GM15510 (cell line): Measurements from ENCODE around the gene SRD5A2.

Experiments
- POLR2A ChIP-seq: IDR thresholded peaks from 3 replicates; pipeline ENCODE4 v1.6.1; 2011; ENCODE audit warnings: borderline replicate concordance; ENCODE audit not compliant: insufficient read length; ENCODE audit errors: extremely low read depth

Gene SRD5A2

GRCh38 chr2:31555967-31556706 lies 24.6 kb downstream of the SRD5A2 start:
- TF ChIP-seq POLR2A = no peak

- no peak for TF ChIP-seq POLR2A
Measured at GRCh38 chr2:31553362-31553761, 27.4 kb downstream of the SRD5A2 start.

- TF ChIP-seq POLR2A = no peak
Measured at GRCh38 chr2:31547485-31547884, 33.3 kb downstream of the SRD5A2 start.

GRCh38 chr2:31541853-31542252 lies 38.9 kb downstream of the SRD5A2 start:
- TF ChIP-seq POLR2A = no peak

GRCh38 chr2:31539505-31539904 lies 41.2 kb downstream of the SRD5A2 start:
- TF ChIP-seq POLR2A = no peak

GRCh38 chr2:31535768-31536167 lies 45.0 kb downstream of the SRD5A2 start:
- no peak for TF ChIP-seq POLR2A

GRCh38 chr2:31534636-31535035 lies 46.1 kb downstream of the SRD5A2 start:
- no peak for TF ChIP-seq POLR2A

GRCh38 chr2:31533036-31533435 lies 47.7 kb downstream of the SRD5A2 start:
- TF ChIP-seq POLR2A = no peak

- no peak for TF ChIP-seq POLR2A
Measured at GRCh38 chr2:31531101-31531500, 49.6 kb downstream of the SRD5A2 start.

GRCh38 chr2:31529256-31529655 lies 51.5 kb downstream of the SRD5A2 start:
- no peak for TF ChIP-seq POLR2A

GRCh38 chr2:31528823-31529222 lies 51.9 kb downstream of the SRD5A2 start:
- TF ChIP-seq POLR2A = no peak

GRCh38 chr2:31526946-31527732 lies 53.6 kb downstream of the SRD5A2 start:
- no peak for TF ChIP-seq POLR2A

- TF ChIP-seq POLR2A = no peak
Measured at GRCh38 chr2:31525876-31526275, 54.9 kb downstream of the SRD5A2 start.

GRCh38 chr2:31524592-31524991 lies 56.1 kb downstream of the SRD5A2 start:
- no peak for TF ChIP-seq POLR2A

- no peak for TF ChIP-seq POLR2A
Measured at GRCh38 chr2:31523871-31524492, 56.8 kb downstream of the SRD5A2 start.
